Measurements from ENCODE around the gene LRRC37A3. TPM values are rescaled to one million over a fixed set of nuclear protein-coding genes. Genes with fewer than 3 reads are reported as not detected.
A peak's percentile ranks its signal among the peaks of the same experiment; 100 is the strongest.
"Not testable (repeated sequence)": the region's sequence is repeated elsewhere in the genome, so short reads cannot be mapped to it uniquely, and the experiment has no call there.

Gene LRRC37A3
- total and polyA plus RNA-seq, 12 donors = 1.0 to 5.9 (median 3.2) TPM

GRCh38 chr17:64963814-64964213 is 44.5 kb upstream of the LRRC37A3 start:
- TF ChIP-seq, protein P1, sequence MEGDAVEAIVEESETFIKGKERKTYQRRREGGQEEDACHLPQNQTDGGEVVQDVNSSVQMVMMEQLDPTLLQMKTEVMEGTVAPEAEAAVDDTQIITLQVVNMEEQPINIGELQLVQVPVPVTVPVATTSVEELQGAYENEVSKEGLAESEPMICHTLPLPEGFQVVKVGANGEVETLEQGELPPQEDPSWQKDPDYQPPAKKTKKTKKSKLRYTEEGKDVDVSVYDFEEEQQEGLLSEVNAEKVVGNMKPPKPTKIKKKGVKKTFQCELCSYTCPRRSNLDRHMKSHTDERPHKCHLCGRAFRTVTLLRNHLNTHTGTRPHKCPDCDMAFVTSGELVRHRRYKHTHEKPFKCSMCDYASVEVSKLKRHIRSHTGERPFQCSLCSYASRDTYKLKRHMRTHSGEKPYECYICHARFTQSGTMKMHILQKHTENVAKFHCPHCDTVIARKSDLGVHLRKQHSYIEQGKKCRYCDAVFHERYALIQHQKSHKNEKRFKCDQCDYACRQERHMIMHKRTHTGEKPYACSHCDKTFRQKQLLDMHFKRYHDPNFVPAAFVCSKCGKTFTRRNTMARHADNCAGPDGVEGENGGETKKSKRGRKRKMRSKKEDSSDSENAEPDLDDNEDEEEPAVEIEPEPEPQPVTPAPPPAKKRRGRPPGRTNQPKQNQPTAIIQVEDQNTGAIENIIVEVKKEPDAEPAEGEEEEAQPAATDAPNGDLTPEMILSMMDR (IDR thresholded peaks at IDR 0.05) = peak in 2 of 9 donors; percentile 10 to 19
- H3K27ac ChIP-seq, H3K4me3 ChIP-seq, ATAC-seq, DNase-seq, H3K36me3 ChIP-seq, H3K9me3 ChIP-seq, H3K27me3 ChIP-seq: not testable (repeated sequence)
- intact Hi-C loops (cut with DNase I) = loop anchor here in 4 of 10 donors (5.0 to 10.0 kb wide), 4 partner anchors 37 to 231 kb away; no protein-coding TSS in a partner anchor
- 93 to 99% methylated on average over 2 of the region's 2 CpGs for WGBS, 2 donors
- peaks cover 0 to 27% (median 15%) of the 10 kb centered on the region in 9 donors for H3K4me1 ChIP-seq

- H3K9me3 ChIP-seq, H3K36me3 ChIP-seq, H3K27ac ChIP-seq, H3K27me3 ChIP-seq: not testable (repeated sequence)
- ATAC-seq = peak; percentile 62 to 76 (median 70)
- WGBS, 2 donors = 4% methylated on average over 13 of the region's 13 CpGs
- DNase-seq = peak in 1 of 2 donors; percentile 75
- TF ChIP-seq, protein P1 (IDR thresholded peaks at IDR 0.05) = peak; percentile 41 to 78 (median 71)
- H3K4me3 ChIP-seq = peak overlapping the region in 4 of 10 donors; percentile 3 to 28 (median 10)
- H3K4me1 ChIP-seq = peaks cover 0 to 27% (median 15%) of the 10 kb centered on the region in 9 donors
- intact Hi-C loops (cut with DNase I) = loop anchor here in 4 of 10 donors (5.0 to 10.0 kb wide), 4 partner anchors 34 to 233 kb away; no protein-coding TSS in a partner anchor
Measured at GRCh38 chr17:64961563-64962378, 42.5 kb upstream of the LRRC37A3 start.

GRCh38 chr17:64951877-64952276 is 32.6 kb upstream of the LRRC37A3 start:
- intact Hi-C loops (cut with DNase I) = loop anchor here in 1 of 10 donors (10.0 kb wide), 1 partner anchor 243 kb away; no protein-coding TSS in a partner anchor
- TF ChIP-seq, protein P1 (IDR thresholded peaks at IDR 0.05) = no peak
- Histone ChIP-seq H3K9me3 (no peaks in the 10 kb centered on the region), H3K27me3 (no peaks in the 10 kb centered on the region), H3K36me3 (no peaks in the 10 kb centered on the region), H3K27ac (no peak overlapping the region), H3K4me1 (no peaks in the 10 kb centered on the region), H3K4me3 (no peak overlapping the region)
- DNase-seq (no peak), ATAC-seq (no peak)
- 91 to 93% methylated on average over 1 of the region's 1 CpG for WGBS, 2 donors

- no peak for DNase-seq
- Histone ChIP-seq H3K4me1 (no peaks in the 10 kb centered on the region), H3K36me3 (no peaks in the 10 kb centered on the region), H3K27ac (no peak overlapping the region), H3K9me3 (no peaks in the 10 kb centered on the region), H3K27me3 (no peaks in the 10 kb centered on the region), H3K4me3 (no peak overlapping the region)
- WGBS, 2 donors = 88 to 95% methylated on average over 5 of the region's 5 CpGs
- ATAC-seq = no peak
- TF ChIP-seq, protein P1 (IDR thresholded peaks at IDR 0.05) = no peak
- intact Hi-C loops (cut with DNase I) = loop anchor here in 1 of 10 donors (10.0 kb wide), 1 partner anchor 244 kb away; no protein-coding TSS in a partner anchor
Measured at GRCh38 chr17:64950871-64951270, 31.6 kb upstream of the LRRC37A3 start.

Measured in heart right ventricle (tissue), 16 donors.